Heart left ventricle (tissue), 16 donors: Measurements from ENCODE around the gene SULT1A1. TPM values are rescaled to one million over a fixed set of nuclear protein-coding genes. Genes with fewer than 3 reads are reported as not detected.
A peak's percentile ranks its signal among the peaks of the same experiment; 100 is the strongest.

ENCODE experiments used
- ATAC-seq, 4 donors: fragments of 200-7000 bp; cut with Tn5 transposase; one replicate each; pipeline ENCODE4 v1.9.1; 2020 to 2022; ENCODE audit warnings: moderate library complexity in 4 of 4, mild to moderate bottlenecking in 3 of 4, moderate number of reproducible peaks in 1 of 4
- DNase-seq, 5 donors: peaks; one replicate each; pipeline ENCODE4 v3.0.0-alpha.2; 2020
- H3K27ac ChIP-seq, 12 donors: fragments of 200-600 bp; sonication (generic) in 4 of 12; one replicate each; pipeline versions ENCODE4 v1.5.0 to v1.8.0; 2016 to 2022; ENCODE audit warnings: mild to moderate bottlenecking in 2 of 12
- H3K27me3 ChIP-seq, 9 donors: fragments of 200-600 bp; sonication (generic) in 2 of 9; one replicate each; pipeline versions ENCODE4 v1.5.1 to v1.8.0; 2016 to 2022; ENCODE audit warnings: mild to moderate bottlenecking in 3 of 9
- H3K36me3 ChIP-seq, 9 donors: fragments of 200-600 bp; sonication (generic) in 2 of 9; one replicate each; pipeline versions ENCODE4 v1.5.0 to v1.8.0; 2018 to 2022; ENCODE audit warnings: mild to moderate bottlenecking in 2 of 9
- H3K4me1 ChIP-seq, 12 donors: fragments of 200-600 bp; sonication (generic) in 4 of 12; one replicate each; pipeline versions ENCODE4 v1.5.0 to v1.8.0; 2016 to 2022; ENCODE audit warnings: mild to moderate bottlenecking in 3 of 12
- H3K4me3 ChIP-seq, 12 donors: fragments of 200-600 bp; sonication (generic) in 4 of 12; one replicate each; pipeline versions ENCODE4 v1.5.0 to v1.8.0; 2017 to 2022; ENCODE audit warnings: mild to moderate bottlenecking in 9 of 12, moderate library complexity in 4 of 12
- H3K9me3 ChIP-seq, 12 donors: fragments of 200-600 bp; sonication (generic) in 4 of 12; one replicate each; pipeline versions ENCODE4 v1.5.0 to v1.8.0; 2016 to 2022; ENCODE audit warnings: mild to moderate bottlenecking in 1 of 12
- POLR2A ChIP-seq, 2 donors: fragments of 450-650 bp; IDR thresholded peaks; one replicate each; pipeline ENCODE4 v1.6.1; 2017; ENCODE audit warnings: antibody characterized with exemption in 2 of 2, mild to moderate bottlenecking in 2 of 2, moderate library complexity in 2 of 2
- WGBS, 4 donors: extraction: QIAGEN DNeasy Blood & Tissue Kit in 2 of 4; methylation state at CpG; one replicate each; pipeline versions ENCODE4 v1.1.5 to v1.1.7; 2013 to 2018; 5-methylcytosine and 5-hydroxymethylcytosine counted together
- intact Hi-C, 10 donors: fragments of 100-400 bp; cut with DNase I; formaldehyde crosslinking; loops; one replicate each; pipeline versions ENCODE4 v1.11.1 to v1.14.2; 2022
- polyA plus RNA-seq, 2 donors: library from polyadenylated mRNA; stranded (reverse); fragments of 200-250 nt; gene quantifications; one replicate each; pipeline ENCODE4 v1.2.3, GENCODE V29; 2013
- total RNA-seq, 9 donors: library from RNA; depleted of rRNA in 2 of 9; stranded (reverse); fragments of >200 nt in 2 of 9; fragmentation: NEBNext Ultra II Directional in 3 of 9; extraction: Animal tissue kit (Norgen Biotek cat#: 25700) in 3 of 9; gene quantifications; one replicate each; pipeline versions ENCODE4 v1.1.0 to v1.2.4, GENCODE V29; 2016 to 2023
- TF ChIP-seq, protein P1 (sequence below), 12 donors: fragments of 200-600 bp; sonication (generic) in 4 of 12; IDR thresholded peaks; one replicate each; pipeline versions ENCODE4 v1.5.0 to v1.8.0; 2018 to 2022; ENCODE audit warnings: antibody characterized with exemption in 12 of 12, mild to moderate bottlenecking in 5 of 12
- donor health status: ischemic (EF 13 %, LVEDD 7.1; RV severe dilation, severe dysfunction).
- donor health status: healthy with polysubstance abuse.
- donor health status: DM: no; HTN: yes; CAD: no.
- donor health status: DM: no; HTN: no; CAD: no.
- donor health status: ischemic (EF 25% LVEDD 6.9; RV normal size, moderate dysfunction).
- donor health status: ischemic (EF 25% LVEDD 5.7; RV mildly dilated, moderate dysfunction).
- donor health status: healthy.
- donor health status: DM: yes; HTN: yes; CAD: no.
- donor health status: ischemic (EF 35%, LVEDD 5.7; RV mildly dilated, moderate dysfunction).
- donor health status: nonischemic (EF 11% LVEDD 7.7; RV severe dilation, severe dysfunction).
- donor health status: DM: yes; HTN: yes; CAD: no.
- donor health status: PGD.
- donor health status: ischemic (EF 29% LVEDD 5.4; RV normal size, mild dysfunction).
- donor health status: nonischemic (EF 23%, LVEDD 6.1; RV moderate dilation, normal function).

Gene SULT1A1
- total and polyA plus RNA-seq, 11 donors: 6.9 to 35.9 (median 13.3) TPM

DNA sequence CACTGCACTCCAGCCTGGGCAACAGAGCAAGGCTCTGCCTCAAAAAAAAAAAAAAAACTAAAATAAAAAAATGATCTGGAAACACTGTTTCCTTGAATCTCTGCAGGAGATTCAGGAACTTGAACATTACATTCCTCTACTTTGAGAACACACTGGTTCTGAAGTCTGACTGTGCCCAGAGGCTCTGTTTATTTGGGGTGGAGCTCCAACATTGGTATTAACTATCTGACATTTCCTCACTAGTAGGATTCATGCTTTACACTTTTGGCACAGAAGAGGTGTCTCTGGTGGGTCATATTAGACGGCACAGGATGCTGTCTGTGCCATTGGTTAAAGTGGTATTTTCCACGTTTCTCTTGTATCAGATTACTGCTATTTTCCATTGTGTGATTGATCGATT is 23.4 kb downstream of the SULT1A1 start:
- TF ChIP-seq, protein P1, sequence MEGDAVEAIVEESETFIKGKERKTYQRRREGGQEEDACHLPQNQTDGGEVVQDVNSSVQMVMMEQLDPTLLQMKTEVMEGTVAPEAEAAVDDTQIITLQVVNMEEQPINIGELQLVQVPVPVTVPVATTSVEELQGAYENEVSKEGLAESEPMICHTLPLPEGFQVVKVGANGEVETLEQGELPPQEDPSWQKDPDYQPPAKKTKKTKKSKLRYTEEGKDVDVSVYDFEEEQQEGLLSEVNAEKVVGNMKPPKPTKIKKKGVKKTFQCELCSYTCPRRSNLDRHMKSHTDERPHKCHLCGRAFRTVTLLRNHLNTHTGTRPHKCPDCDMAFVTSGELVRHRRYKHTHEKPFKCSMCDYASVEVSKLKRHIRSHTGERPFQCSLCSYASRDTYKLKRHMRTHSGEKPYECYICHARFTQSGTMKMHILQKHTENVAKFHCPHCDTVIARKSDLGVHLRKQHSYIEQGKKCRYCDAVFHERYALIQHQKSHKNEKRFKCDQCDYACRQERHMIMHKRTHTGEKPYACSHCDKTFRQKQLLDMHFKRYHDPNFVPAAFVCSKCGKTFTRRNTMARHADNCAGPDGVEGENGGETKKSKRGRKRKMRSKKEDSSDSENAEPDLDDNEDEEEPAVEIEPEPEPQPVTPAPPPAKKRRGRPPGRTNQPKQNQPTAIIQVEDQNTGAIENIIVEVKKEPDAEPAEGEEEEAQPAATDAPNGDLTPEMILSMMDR (IDR thresholded peaks at IDR 0.05): no peak
- no peak for TF ChIP-seq POLR2A (IDR thresholded peaks at IDR 0.05)

DNA sequence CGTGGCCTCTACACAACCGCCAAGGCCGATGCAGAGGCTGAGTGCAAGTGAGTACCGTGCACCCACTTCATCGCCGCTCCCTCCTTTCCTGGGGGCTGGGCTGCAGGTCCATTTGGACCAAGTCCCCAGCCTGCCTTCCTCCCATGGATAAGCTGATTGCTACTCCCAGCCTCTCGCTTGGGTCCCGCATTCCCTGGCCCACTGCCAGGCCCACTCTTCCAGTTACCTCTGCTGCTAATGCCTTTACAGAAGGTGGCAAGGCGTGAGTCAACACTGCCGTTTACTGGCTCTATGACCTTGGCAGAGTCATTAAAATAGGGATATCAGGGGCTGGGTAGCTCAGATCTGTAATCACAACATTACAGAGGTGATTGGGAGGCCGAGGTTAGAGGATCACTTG is 24.2 kb downstream of the SULT1A1 start:
- H3K4me3 ChIP-seq: no peak overlapping the region
- TF ChIP-seq, protein P1 (IDR thresholded peaks at IDR 0.05): no peak
- no peak for TF ChIP-seq POLR2A (IDR thresholded peaks at IDR 0.05)
- H3K36me3 ChIP-seq: peaks cover 0 to 94% (median 84%) of the 10 kb centered on the region in 9 donors
- H3K9me3 ChIP-seq: no peaks in the 10 kb centered on the region
- ATAC-seq (peak in 2 of 4 donors; percentile 23 to 55), DNase-seq (peak in 1 of 5 donors; percentile 57)
- H3K27me3 ChIP-seq: no peaks in the 10 kb centered on the region
- WGBS, 4 donors: 52 to 70% (median 64%) methylated on average over 6 to 11 of the region's 11 CpGs
- no peaks in the 10 kb centered on the region for H3K4me1 ChIP-seq
- intact Hi-C loops: no loop called here
- H3K27ac ChIP-seq: no peak overlapping the region

More for the DNA sequence above, 23.4 kb downstream of the SULT1A1 start:
- Histone ChIP-seq H3K4me3 (no peak overlapping the region), H3K27me3 (no peaks in the 10 kb centered on the region), H3K27ac (no peak overlapping the region), H3K4me1 (no peaks in the 10 kb centered on the region), H3K36me3 (peaks cover 0 to 95% (median 84%) of the 10 kb centered on the region in 9 donors), H3K9me3 (no peaks in the 10 kb centered on the region)
- DNase-seq (no peak), ATAC-seq (no peak)
- WGBS, 4 donors: 89 to 99% (median 93%) methylated on average over 3 of the region's 3 CpGs
- intact Hi-C loops: no loop called here

DNA sequence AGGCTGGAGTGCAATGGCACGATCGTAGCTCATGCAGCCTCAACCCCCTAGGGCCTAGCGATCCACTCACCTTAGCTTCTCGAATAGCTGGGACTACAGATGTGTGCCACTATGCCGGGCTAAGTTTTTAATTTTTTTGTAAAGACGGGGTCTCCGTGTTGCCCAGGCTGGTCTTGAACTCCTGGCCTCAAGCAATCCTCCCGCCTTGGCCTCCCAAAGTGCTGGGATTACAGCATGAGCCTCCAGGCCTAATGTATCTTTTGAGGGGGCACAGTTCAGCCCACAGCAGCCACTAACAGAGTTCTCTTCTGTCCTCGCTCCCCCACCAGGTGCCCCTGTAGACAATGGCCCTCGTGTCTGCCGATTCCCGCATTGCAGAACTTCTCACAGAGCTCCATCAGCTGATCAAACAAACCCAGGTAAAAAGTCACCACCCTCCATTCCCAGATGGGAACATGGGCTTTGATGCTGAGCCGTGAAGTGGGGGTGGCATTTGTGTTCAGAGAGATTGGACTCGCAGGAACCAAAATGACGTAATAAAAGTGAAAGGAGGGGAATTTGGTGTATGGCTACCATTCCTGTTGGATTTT is 29.0 kb downstream of the SULT1A1 start:
- no peaks in the 10 kb centered on the region for H3K27me3 ChIP-seq
- peaks cover 0 to 53% (median 40%) of the 10 kb centered on the region in 9 donors for H3K36me3 ChIP-seq
- no peak for ATAC-seq

DNA sequence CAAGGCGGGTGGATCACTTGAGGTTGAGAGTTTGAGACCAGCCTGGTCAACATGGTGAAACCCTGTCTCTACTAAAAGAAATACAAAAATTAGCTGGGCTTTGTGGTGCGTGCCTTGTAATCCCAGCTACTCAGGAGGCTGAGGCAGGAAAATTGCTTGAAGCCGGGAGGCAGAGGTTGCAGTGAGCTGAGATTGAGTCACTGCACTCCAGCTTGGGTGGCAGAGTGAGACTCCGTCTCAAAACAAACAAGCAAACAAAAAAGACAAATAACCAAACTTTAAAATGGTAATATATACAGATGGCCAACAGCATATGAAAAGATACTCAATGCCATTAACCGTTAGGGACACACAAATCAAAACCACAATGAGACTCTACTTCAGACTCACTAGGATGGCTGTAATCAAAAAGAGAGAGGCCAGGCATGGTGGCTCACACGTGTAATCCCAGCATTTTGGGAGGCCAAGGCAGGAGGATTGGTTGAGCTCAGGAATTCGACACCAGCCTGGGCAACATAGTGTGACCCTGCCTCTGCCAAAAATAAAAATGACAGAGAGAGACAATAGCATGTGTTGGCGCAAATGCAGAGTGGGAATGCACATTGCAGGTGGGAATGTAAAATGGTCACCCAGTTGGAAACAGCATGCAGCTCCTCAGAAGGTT is 34.3 kb downstream of the SULT1A1 start:
- 93 to 95% (median 95%) methylated on average over 8 of the region's 8 CpGs for WGBS, 4 donors
- ATAC-seq: no peak

More for the DNA sequence above, 29.0 kb downstream of the SULT1A1 start:
- Histone ChIP-seq H3K27ac (no peak overlapping the region), H3K4me1 (no peaks in the 10 kb centered on the region), H3K4me3 (no peak overlapping the region), H3K9me3 (no peaks in the 10 kb centered on the region)
- intact Hi-C loops: no loop called here
- no peak for DNase-seq
- no peak for TF ChIP-seq POLR2A (IDR thresholded peaks at IDR 0.05)
- 96 to 98% (median 97%) methylated on average over 15 of the region's 15 CpGs for WGBS, 4 donors

More for the DNA sequence above, 34.3 kb downstream of the SULT1A1 start:
- intact Hi-C loops: no loop called here
- Histone ChIP-seq H3K4me1 (peaks cover 0 to 27% (median 19%) of the 10 kb centered on the region in 12 donors), H3K36me3 (peaks cover 0 to 6% (median 0%) of the 10 kb centered on the region in 9 donors), H3K9me3 (no peaks in the 10 kb centered on the region), H3K27ac (no peak overlapping the region), H3K4me3 (no peak overlapping the region), H3K27me3 (no peaks in the 10 kb centered on the region)
- DNase-seq: no peak
- TF ChIP-seq, protein P1 (IDR thresholded peaks at IDR 0.05): no peak
